Fibroblast of villous mesenchyme (primary cell): ENCODE results near the gene SETD6. TPM values are rescaled to one million over a fixed set of nuclear protein-coding genes. Genes with fewer than 3 reads are reported as not detected.
A peak's percentile ranks its signal among the peaks of the same experiment; 100 is the strongest.

ENCODE experiments used
- DNase-seq: peaks from one replicate; pipeline ENCODE4 v3.0.0-alpha.2; 2010; ENCODE audit warnings: low read depth
- H3K4me3 ChIP-seq: 2 replicates; pipeline ENCODE4 v1.5.1; 2011; ENCODE audit warnings: low read depth, mild to moderate bottlenecking, low read length
- total RNA-seq: library from RNA; depleted of rRNA; stranded (reverse); fragments of >200 nt; gene quantifications from 2 replicates; pipeline ENCODE4 v1.2.3, GENCODE V29; 2012
- TF ChIP-seq, protein P1 (sequence below): IDR thresholded peaks from 2 replicates; pipeline ENCODE4 v1.5.1; 2012; ENCODE audit warnings: low read depth, mild to moderate bottlenecking, low read length; ENCODE audit not compliant: insufficient read depth

SETD6 gene
- total RNA-seq, 1 donor: 8.2 TPM

DNA sequence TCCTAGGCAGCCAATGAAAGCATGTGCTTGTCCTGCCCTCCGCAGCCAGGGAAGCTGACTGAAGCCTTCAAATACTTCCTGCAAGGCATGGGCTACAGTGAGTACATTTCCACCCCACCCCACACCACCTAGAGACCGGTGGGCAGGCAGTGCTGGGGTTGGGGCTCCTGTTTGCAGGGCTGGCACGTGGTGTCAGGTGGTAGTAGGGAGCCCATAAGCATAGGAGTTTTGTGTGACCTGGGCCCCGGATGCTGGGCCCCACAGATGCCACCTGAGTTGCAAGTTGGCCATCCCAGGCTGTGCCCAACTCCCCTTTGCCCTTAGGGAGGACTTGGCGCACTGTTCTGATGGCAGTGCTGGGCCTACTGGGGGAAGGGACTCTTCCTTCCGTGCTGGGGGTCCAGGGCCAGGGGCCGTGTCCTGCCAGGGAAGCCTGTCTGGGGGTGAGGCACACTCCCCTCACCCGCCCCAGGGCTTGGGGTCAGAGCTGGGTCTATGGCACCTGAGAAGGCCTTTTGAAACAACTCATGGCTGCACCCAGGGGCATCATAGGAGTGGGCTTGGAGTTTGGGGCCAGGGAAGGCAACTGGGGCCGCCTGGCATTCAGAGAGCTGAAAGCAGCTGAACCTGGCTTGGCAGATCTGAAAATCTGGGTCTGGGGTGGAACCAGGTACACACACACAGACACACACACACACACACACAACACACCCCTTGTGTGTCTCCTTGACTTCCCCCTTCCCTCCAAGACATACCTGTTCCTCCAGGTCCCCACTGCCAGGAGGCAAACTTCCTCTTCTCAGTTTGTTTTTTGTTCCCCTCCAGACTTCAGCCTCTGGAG lies 5.8 kb upstream of the SETD6 start:
- no peak overlapping the region for H3K4me3 ChIP-seq
- DNase-seq: no peak
- TF ChIP-seq, protein P1, sequence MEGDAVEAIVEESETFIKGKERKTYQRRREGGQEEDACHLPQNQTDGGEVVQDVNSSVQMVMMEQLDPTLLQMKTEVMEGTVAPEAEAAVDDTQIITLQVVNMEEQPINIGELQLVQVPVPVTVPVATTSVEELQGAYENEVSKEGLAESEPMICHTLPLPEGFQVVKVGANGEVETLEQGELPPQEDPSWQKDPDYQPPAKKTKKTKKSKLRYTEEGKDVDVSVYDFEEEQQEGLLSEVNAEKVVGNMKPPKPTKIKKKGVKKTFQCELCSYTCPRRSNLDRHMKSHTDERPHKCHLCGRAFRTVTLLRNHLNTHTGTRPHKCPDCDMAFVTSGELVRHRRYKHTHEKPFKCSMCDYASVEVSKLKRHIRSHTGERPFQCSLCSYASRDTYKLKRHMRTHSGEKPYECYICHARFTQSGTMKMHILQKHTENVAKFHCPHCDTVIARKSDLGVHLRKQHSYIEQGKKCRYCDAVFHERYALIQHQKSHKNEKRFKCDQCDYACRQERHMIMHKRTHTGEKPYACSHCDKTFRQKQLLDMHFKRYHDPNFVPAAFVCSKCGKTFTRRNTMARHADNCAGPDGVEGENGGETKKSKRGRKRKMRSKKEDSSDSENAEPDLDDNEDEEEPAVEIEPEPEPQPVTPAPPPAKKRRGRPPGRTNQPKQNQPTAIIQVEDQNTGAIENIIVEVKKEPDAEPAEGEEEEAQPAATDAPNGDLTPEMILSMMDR: no peak

DNA sequence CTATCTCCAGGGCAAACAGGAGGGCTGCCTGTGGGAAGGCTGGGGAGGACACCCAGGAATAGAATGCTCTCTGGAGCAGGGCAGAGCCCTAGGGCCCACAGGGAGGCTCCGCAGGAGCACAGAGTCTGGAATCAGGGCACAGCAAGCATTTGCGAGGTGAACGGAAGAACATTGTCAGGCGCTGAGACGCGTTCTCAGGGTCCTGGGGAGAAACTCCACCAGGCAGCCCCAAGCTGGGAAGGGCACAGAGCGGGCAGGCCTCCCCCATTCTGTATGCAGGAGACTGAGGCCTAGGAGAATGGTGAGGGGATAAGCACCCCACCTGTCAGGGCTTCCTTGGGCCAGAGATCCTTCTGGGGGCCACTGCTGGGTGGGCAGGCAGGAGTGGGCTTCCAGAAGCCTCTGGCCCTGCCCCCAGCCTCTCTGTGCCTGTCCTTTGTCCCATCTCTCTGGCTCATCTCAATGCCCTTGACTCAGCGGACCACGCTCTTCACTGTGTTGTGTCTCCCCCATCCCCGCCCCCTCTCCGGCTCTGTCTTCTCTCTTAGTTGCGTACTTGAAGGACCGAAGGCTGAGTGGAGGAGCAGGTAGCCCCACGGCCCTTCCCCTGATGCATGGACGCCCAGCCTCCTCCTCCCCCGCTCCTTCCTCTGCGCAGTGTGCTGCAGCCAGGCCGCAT lies 5.1 kb upstream of the SETD6 start:
- TF ChIP-seq, protein P1: no peak
- DNase-seq: no peak
- H3K4me3 ChIP-seq: no peak overlapping the region

DNA sequence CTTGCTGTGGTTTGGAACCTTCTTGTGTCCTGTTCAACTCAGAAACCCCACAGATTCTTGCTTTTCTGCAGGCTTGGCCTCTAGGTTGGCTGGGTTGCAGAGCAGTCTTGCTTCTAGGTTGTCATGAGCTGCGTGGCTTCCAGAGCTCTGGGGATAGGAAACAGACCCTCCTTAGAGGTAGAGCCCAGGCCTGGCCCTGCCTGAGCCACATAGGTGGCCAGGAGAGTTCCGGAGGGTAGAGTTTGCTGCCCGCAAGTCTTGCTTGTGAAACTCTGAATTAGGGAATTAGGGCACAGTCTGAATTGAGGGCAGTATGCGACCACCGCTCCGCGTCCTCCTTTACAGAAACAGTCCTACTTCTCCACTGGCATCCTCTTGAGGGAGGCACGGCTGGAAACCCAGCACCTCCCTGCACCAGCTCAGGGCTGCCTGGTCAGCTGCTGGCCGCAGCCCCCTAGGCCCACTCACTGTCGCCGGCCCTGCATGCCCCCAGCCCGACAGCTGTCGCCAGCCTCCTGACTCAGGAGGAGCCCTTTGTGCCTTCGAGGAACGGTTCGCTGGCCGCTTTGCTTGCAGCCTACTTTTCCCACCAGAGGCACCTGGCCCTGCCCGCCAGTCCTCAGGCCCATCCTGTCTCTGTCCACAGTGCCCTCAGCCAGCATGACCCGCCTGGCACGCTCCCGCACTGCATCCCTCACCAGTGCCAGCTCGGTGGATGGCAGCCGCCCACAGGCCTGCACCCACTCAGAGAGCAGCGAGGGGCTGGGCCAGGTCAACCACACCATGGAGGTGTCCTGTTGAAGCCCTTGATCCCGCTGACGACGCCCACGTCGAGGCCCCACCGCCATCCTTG lies 4.3 kb upstream of the SETD6 start:
- no peak overlapping the region for H3K4me3 ChIP-seq
- no peak for DNase-seq
- TF ChIP-seq, protein P1: no peak

DNA sequence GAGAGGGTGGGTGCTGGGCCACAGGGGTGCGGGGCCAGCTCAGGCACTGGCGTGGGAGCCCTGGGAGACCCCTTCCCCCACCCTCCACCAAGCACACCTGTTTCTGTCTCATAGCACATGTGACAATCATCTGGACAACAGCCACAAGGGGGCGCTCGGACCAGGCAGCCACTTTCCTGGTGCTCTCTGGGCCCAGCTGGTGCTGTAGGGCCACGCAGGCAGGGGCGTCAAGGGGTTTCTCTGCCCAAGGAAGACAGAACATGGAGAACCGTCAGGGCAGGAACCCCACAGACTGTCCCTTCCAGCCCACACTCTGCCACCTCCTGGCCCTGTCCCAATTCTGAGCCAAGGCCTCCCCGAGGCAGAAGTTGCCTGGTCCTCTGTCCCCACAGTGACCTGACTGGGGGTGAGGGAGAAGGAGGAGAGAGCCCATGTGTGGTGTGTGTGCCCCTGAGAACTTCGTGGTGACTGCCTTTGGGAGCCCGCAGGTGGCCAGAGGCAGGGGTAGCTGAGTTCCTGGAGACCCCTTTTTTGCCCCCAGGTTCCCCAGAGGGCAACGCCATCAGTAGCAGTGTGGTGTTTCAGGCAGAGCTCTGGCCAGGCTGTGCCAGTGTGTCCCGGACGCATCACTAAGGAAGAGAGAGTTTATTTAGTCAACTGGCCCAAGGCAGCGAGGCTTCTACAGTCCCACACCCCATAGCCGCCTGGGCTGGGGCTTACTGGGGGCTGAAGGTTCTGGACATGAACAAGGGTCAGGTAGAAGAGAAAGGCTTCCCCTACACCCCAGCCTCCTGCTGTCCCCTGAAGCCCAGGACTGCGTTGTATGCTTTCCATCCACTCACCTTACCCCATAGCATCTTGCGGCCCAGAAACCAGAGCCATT lies 3.1 kb upstream of the SETD6 start:
- H3K4me3 ChIP-seq: no peak overlapping the region
- TF ChIP-seq, protein P1: peak; percentile 81
- DNase-seq: peak; percentile 63

DNA sequence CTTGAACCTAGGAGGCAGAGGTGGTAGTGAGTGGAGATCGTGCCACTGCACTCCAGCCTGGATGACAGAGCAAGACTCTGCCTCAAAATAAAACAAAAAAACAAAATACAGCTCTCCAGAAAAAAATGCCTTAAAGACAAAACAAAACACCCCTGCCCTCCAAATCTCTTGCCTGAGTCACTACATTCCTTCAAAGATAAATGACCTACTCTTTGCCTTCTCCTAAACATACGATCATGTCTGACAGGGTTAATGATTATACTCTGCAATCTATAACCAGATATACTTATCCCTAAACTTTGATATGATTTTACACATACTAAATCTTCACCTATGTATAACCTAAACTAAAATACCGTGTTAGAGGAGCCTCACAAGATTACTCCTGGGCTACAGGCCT lies 1.4 kb upstream of the SETD6 start:
- H3K4me3 ChIP-seq: no peak overlapping the region
- TF ChIP-seq, protein P1: no peak
- DNase-seq: peak; percentile 33
